ENCODE results near the gene TOMM5.

TOMM5 gene

DNA sequence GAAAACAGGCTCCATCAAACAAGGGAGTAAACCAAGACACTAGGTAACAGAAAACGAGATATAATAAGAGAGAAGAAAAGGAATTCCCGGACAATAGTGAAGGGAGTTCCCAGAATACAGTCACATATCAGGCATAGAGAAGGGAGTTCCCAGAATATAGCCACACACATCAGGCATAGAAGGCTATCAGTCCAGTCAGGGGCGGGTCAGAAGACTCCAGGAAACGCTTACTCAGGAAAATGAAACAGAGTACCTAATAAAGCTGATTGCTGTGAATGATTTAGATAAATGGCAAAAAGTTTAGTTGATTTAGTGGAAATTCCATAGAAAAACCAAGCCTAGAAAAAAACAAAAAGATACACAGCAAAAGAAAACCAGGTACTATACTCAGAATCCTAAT, 4.9 kb downstream of the TOMM5 start:
- no peaks in the 10 kb centered on the region for H3K27me3 ChIP-seq (ENCODE audit: insufficient read depth, low read length, poor library complexity, severe bottlenecking)
- H2AFZ ChIP-seq (ENCODE audit: low read length), result no peak overlapping the region
- H3K36me3 ChIP-seq (ENCODE audit: insufficient read depth, low read length), result peaks cover 54% of the 10 kb centered on the region
- H3K4me2 ChIP-seq (ENCODE audit: low read depth, low read length, poor library complexity, severe bottlenecking), result peak overlapping the region; percentile 28
- no peaks in the 10 kb centered on the region for H3K9me3 ChIP-seq (ENCODE audit: insufficient read depth, low read depth, low read length)
- peaks cover 38% of the 10 kb centered on the region for H3K4me1 ChIP-seq (ENCODE audit: insufficient read depth, low read length, poor library complexity, severe bottlenecking)
- 0 out of 2 replicates have a peak, but pooled peaks cover 3% of the 10 kb centered on the region for H3F3A ChIP-seq (ENCODE audit: low read depth)
- TF ChIP-seq EZH2phosphoT487 (IDR thresholded peaks at IDR 0.05; ENCODE audit: borderline replicate concordance), result no peak
- TF ChIP-seq, protein P1, sequence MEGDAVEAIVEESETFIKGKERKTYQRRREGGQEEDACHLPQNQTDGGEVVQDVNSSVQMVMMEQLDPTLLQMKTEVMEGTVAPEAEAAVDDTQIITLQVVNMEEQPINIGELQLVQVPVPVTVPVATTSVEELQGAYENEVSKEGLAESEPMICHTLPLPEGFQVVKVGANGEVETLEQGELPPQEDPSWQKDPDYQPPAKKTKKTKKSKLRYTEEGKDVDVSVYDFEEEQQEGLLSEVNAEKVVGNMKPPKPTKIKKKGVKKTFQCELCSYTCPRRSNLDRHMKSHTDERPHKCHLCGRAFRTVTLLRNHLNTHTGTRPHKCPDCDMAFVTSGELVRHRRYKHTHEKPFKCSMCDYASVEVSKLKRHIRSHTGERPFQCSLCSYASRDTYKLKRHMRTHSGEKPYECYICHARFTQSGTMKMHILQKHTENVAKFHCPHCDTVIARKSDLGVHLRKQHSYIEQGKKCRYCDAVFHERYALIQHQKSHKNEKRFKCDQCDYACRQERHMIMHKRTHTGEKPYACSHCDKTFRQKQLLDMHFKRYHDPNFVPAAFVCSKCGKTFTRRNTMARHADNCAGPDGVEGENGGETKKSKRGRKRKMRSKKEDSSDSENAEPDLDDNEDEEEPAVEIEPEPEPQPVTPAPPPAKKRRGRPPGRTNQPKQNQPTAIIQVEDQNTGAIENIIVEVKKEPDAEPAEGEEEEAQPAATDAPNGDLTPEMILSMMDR (conservative IDR thresholded peaks at IDR 0.05; ENCODE audit: low read length), result no peak
- no peak overlapping the region for H3K4me3 ChIP-seq (ENCODE audit: low read length, poor library complexity, severe bottlenecking)
- peaks cover 78% of the 10 kb centered on the region for H4K20me1 ChIP-seq (ENCODE audit: insufficient read depth, low read length, poor library complexity, severe bottlenecking)
- peaks cover 89% of the 10 kb centered on the region for H3K79me2 ChIP-seq (ENCODE audit: insufficient read depth, low read length)
- no peak overlapping the region for H3K9ac ChIP-seq (ENCODE audit: low read depth, low read length, poor library complexity, severe bottlenecking)
- H3K9me2 ChIP-seq (replicated peaks; ENCODE audit: low read depth, low read length), result no peaks in the 10 kb centered on the region

DNA sequence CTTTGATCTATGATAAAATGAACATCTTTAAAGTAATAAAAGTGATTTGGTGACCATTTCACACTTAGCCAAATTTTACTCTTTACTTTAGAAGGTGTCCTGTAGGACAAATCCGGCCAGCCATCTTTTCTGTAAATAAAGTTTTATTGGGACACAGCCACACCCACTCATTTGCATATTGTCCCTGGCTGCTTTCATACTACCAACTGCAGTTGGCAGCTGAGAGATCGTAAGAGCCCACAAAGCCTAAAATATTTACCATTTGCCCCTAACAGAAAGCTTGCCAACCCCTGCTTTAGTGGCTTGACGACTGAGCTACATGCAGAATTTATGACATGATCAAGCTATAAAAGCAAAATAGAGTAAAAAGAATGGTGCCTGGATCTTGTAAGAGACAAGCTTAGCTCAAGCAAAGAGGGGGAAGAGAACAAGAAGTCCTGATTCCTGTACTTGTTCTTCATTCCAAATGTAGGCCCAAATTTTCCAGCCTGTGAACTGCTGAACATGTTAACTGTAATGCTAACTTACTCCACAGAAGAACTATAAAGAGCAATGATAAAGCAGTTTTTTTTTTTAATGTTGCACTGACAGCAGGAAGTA, 8.8 kb downstream of the TOMM5 start:
- no peaks in the 10 kb centered on the region for H3K9me3 ChIP-seq (ENCODE audit: insufficient read depth, low read depth, low read length)
- no peaks in the 10 kb centered on the region for H3K27me3 ChIP-seq (ENCODE audit: insufficient read depth, low read length, poor library complexity, severe bottlenecking)
- H3K36me3 ChIP-seq (ENCODE audit: insufficient read depth, low read length), result peaks cover 68% of the 10 kb centered on the region
- H3K4me2 ChIP-seq (ENCODE audit: low read depth, low read length, poor library complexity, severe bottlenecking), result peak overlapping the region; percentile 14
- no peak overlapping the region for H3K4me3 ChIP-seq (ENCODE audit: low read length, poor library complexity, severe bottlenecking)
- peaks cover 15% of the 10 kb centered on the region for H3K4me1 ChIP-seq (ENCODE audit: insufficient read depth, low read length, poor library complexity, severe bottlenecking)
- no peak overlapping the region for H3K9ac ChIP-seq (ENCODE audit: low read depth, low read length, poor library complexity, severe bottlenecking)
- H3K79me2 ChIP-seq (ENCODE audit: insufficient read depth, low read length), result peaks cover 65% of the 10 kb centered on the region
- no peaks in the 10 kb centered on the region for H3K9me2 ChIP-seq (replicated peaks; ENCODE audit: low read depth, low read length)
- H2AFZ ChIP-seq (ENCODE audit: low read length), result no peak overlapping the region
- no peak for TF ChIP-seq EZH2phosphoT487 (IDR thresholded peaks at IDR 0.05; ENCODE audit: borderline replicate concordance)
- TF ChIP-seq, protein P1 (conservative IDR thresholded peaks at IDR 0.05; ENCODE audit: low read length), result no peak
- H3F3A ChIP-seq (ENCODE audit: low read depth), result 0 out of 2 replicates have a peak, but pooled peaks cover 3% of the 10 kb centered on the region
- H4K20me1 ChIP-seq (ENCODE audit: insufficient read depth, low read length, poor library complexity, severe bottlenecking), result peaks cover 49% of the 10 kb centered on the region

DNA sequence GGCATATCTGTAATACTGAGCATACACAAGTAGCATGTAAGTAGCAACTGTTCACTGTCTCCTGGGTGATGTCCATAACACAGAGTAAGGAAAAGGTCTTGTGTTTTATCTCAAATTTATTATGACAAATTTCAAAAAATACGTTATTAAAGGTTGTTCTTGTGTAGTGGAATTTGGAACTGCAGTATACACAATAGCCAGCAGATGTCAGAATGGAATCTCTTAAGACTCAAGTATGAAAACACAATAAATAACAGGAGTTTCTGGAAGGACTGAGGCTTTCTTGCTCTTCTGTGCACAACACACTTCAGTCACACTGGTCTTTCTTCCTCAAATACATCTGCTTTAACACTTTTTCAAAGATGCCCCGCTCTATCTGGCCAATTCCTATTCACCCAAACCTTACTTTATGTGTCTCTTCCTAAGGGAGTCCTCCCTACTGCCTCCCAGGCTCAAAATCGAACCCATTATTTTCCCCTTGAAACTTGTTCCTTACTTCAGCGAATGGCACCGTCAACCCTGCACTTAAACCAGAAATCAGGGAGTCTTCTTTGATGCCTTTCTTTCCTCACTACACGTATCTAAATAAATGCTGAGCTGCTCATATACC, 9.7 kb downstream of the TOMM5 start:
- Histone ChIP-seq H3K9me2 (replicated peaks; ENCODE audit: low read depth, low read length) (no peaks in the 10 kb centered on the region), H3K9ac (ENCODE audit: low read depth, low read length, poor library complexity, severe bottlenecking) (no peak overlapping the region), H3K27me3 (ENCODE audit: insufficient read depth, low read length, poor library complexity, severe bottlenecking) (no peaks in the 10 kb centered on the region), H4K20me1 (ENCODE audit: insufficient read depth, low read length, poor library complexity, severe bottlenecking) (peaks cover 39% of the 10 kb centered on the region), H3F3A (ENCODE audit: low read depth) (0 out of 2 replicates have a peak, but pooled peaks cover 3% of the 10 kb centered on the region), H3K4me1 (ENCODE audit: insufficient read depth, low read length, poor library complexity, severe bottlenecking) (peaks cover 8% of the 10 kb centered on the region), H3K4me2 (ENCODE audit: low read depth, low read length, poor library complexity, severe bottlenecking) (no peak overlapping the region), H3K79me2 (ENCODE audit: insufficient read depth, low read length) (peaks cover 55% of the 10 kb centered on the region), H3K36me3 (ENCODE audit: insufficient read depth, low read length) (peaks cover 59% of the 10 kb centered on the region), H3K4me3 (ENCODE audit: low read length, poor library complexity, severe bottlenecking) (no peak overlapping the region), H3K9me3 (ENCODE audit: insufficient read depth, low read depth, low read length) (no peaks in the 10 kb centered on the region), H2AFZ (ENCODE audit: low read length) (no peak overlapping the region)
- TF ChIP-seq EZH2phosphoT487 (IDR thresholded peaks at IDR 0.05; ENCODE audit: borderline replicate concordance), result no peak
- TF ChIP-seq, protein P1 (conservative IDR thresholded peaks at IDR 0.05; ENCODE audit: low read length), result peak; percentile 77
